GM18870 (cell line): ENCODE results near the gene TYROBP.
"Not testable (repeated sequence)": the region's sequence is repeated elsewhere in the genome, so short reads cannot be mapped to it uniquely, and the experiment has no call there.

Experiments used
- ATAC-seq: cut with Tn5 transposase; IDR thresholded peaks from one replicate; pipeline ENCODE4 v1.9.1; 2021; ENCODE audit warnings: moderate library complexity; ENCODE audit not compliant: unreplicated experiment

Gene TYROBP

DNA sequence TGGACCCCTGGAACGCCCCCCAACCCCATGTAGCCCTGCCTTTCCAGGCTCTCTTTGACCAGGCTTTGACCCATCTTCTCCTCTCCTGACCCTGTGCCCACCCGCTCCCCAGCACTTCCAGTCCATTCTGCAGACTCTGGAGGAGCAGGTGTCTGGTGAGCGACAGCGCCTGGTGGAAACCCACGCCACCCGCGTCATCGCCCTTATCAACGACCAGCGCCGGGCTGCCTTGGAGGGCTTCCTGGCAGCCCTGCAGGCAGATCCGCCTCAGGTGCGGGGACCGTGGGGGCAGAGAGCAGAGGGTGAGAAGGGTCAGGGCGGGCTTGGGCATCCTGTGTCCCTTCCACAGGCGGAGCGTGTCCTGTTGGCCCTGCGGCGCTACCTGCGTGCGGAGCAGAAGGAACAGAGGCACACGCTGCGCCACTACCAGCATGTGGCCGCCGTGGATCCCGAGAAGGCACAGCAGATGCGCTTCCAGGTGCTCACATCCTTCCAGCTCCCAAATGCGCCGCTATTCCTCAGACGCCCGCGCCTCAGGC lies 33.6 kb downstream of the TYROBP start:
- ATAC-seq = no peak

DNA sequence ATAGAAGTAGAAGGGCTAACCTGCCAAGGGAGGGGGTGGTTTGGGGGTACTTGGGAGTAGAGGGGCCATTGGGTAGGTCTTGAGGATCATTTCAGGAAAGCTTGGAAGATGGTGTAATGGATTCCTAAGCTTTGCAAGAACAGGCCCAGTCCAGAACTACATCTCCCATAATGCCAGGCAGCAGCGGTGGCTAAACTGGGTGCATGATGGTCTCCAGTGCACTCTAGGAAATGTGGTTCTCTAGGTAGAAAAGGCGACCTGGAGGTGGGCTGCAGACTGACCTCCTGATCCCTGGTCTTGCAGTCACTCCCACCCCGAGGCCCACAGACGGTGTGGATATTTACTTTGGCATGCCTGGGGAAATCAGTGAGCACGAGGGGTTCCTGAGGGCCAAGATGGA lies 35.9 kb downstream of the TYROBP start:
- no peak for ATAC-seq

DNA sequence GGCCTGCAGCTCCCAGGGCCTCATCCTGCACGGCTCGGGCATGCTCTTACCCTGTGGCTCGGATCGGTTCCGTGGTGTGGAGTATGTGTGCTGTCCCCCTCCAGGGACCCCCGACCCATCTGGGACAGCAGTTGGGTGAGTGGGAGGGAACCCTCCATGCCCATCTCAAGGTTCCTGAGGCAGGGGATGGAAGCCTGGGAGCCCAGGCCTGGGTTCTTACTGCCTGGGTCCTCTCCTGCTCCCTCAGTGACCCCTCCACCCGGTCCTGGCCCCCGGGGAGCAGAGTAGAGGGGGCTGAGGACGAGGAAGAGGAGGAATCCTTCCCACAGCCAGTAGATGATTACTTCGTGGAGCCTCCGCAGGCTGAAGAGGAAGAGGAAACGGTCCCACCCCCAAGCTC lies 36.5 kb downstream of the TYROBP start:
- ATAC-seq = no peak

DNA sequence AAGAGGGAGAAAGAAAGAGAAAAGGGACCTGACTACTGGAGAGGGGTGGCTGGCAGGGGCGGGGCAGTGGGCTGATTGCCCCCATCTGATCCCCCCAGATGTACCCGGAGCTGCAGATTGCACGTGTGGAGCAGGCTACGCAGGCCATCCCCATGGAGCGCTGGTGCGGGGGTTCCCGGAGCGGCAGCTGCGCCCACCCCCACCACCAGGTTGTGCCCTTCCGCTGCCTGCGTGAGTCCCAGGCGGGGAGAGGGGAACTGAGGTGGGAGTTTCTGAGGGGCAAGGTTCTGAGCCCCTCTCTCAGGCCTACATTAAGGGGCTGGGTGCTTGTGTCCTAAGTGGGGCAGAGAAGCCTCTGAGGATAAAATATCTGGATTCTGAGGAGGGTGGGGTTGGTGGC lies 37.3 kb downstream of the TYROBP start:
- ATAC-seq = no peak

DNA sequence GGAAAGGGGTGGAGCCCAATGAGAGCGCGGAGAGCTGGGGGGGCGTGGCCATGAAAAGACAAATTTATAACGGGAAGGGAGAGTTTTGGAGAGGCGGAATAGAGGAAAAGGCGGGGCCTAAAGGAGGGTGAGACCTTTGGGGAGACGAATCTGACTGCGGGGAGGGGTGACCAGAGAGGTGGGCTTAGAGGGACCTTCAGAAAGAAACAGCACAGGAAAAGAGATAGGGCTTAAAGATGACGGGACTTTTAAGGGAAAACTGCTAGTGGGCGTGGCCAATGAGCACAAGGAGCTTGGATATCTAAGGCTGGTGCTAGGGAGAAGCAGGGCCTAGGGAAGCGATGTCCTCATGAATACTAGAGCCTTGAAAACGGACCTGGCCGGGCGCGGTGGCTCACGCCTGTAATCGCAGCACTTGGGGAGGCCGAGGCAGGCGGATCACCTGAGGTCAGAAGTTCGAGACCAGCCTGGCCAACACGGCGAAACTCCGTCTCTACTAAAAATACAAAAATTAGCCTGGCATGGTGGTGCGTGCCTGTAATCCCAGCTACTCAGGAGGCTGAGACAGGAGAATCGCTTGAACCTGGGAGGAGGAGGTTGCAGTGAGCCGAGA lies 37.9 kb downstream of the TYROBP start:
- not testable (repeated sequence) for ATAC-seq

DNA sequence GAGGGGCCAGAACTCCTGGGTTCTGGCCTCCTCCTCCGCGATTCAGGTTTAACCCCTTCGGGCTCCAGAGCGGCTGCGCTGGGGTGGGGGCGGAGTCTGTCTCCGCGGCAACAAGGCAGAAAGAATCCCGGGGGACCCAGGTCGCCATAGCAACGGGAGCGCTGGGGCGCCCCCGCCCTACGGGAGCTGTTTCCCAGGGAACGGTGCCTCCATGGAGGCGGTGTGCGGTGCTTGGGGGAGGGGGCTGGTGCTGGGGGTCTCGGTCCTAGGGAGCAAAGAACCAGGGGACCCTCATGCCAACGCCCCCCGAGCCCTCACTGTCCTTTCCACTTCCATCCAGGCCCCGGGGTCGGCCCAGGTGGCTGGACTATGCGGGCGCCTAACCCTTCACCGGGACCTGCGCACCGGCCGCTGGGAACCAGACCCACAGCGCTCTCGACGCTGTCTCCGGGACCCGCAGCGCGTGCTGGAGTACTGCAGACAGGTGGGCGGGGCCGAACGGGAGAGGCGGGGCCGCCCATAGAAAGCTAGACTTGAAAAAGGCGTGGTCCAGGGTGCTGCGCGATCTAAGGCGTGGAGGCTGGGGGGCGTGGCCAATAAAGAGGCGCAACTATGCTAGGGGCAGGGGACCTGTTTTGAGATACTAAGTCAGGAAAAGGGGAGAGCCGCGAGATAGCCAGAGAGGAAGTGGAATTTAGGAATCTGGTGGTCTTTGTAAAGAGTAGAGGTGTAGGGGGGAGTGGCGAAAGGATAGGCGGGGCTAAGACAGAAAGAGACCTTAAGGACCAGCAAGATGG lies 38.6 kb downstream of the TYROBP start:
- ATAC-seq = no peak

DNA sequence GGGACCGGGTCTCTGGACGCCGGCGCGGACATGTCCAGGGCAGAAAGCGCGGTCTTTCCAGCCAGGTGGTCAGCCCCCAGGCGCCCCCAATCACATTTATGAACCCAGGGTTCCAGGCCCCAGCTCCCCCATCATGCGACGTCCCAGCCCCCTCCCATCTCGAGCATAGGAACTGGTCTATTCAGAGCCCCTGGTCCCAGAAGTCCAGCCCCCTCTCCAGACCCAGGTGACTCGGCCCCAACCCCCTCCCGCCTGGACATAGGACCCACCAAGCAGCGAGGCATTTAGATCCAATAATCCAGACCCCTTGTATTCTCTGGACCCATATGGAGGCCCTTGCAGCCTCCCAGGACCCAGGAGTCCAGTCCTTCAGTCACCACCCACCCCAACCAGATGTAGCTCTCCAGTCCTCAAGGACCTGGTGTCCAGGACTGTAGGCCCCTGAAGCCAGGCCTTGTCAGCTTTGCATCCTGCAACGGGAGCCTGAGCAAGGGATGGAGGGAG lies 39.2 kb downstream of the TYROBP start:
- ATAC-seq = no peak

DNA sequence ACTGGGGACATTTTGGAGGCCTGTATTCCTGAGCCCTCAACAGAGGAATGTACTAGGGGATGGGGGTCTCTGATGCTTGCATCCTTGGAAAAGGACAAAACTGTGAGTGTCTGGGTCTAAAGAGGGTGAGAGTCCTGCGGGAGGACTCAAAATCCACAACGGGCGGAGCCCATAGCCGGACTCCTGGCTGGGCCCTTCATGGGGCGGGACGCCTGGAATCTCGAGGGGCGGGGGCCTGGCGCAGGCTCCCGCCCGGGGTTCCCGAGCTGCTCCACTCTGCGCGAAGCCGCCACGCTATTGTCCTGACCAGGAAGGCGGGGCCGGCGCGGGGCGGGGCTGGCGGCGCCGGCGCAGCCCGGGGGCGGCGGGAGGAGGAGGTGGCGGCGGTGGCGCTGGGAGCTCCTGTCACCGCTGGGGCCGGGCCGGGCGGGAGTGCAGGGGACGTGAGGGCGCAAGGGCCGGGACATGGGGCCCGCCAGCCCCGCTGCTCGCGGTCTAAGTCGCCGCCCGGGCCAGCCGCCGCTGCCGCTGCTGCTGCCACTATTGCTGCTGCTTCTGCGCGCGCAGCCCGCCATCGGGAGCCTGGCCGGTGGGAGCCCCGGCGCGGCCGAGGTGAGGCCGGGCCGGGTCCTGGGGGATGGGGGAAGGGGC lies 39.8 kb downstream of the TYROBP start, which contains the start of gene APLP1:
APLP1 (plus strand) TSS at position 403 of the 651 bp plus-strand sequence; CDS start at position 466, 63 bp downstream.
- ATAC-seq = no peak

DNA sequence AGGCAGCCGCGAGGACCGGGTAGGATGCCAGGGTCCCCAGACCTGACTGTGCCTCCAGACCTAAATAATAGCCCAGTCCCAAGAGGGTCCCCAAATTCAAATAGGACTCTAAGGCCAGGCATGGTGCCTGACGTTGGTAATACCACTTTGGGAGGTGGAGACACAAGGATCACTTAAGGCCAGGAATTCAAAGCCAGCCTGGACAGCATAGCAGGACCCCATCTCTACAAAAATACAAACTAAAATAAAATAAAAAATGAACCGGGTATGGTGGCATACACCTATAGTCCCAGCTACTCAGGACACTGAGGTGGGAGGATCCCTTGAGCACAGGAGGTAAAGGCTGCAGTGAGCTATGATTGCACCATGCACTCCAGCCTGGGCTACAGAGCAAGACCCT lies 45.1 kb downstream of the TYROBP start:
- no peak for ATAC-seq

DNA sequence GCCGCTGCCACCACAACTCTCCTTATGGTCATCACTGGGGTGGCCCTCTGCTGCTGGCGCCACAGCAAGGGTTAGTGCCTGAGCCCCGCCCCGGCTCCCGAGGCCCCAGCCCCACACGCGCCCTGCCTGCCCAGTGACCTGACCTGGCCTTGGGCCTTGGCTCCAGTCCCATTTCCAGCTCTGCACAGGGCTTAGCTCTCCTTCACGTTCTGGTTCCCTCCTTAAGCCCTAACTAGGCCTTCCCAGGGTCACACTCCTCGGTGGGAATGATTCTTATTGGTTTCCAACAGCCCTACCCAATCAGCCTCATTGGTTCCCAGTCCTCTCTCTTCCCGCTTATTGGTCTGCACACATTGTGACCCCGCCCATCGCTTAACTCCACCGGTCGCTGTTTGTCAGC lies 45.6 kb downstream of the TYROBP start:
- ATAC-seq = no peak

DNA sequence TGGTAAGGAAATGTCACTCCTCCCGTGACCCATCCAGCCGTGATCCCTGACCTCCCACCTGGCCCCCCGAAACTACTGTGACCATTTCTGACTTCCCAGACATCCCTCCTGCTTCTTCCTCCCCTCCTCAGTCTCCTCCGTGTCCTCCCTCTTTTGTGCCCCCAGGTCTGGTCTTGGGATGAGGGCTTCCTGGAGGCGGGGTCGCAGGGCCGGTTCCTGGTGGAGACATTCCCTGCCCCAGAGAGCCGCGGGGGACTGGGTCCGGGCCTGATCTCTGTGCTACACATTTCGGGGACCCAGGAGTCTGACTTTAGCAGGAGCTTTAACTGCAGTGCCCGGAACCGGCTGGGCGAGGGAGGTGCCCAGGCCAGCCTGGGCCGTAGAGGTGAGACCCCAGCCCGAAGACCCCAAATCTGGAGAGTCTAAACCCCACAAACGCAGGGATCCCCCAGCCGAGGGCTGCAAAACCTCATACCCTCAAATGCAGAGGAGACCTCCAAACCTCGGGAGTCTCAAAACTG lies 46.4 kb downstream of the TYROBP start:
- no peak for ATAC-seq

DNA sequence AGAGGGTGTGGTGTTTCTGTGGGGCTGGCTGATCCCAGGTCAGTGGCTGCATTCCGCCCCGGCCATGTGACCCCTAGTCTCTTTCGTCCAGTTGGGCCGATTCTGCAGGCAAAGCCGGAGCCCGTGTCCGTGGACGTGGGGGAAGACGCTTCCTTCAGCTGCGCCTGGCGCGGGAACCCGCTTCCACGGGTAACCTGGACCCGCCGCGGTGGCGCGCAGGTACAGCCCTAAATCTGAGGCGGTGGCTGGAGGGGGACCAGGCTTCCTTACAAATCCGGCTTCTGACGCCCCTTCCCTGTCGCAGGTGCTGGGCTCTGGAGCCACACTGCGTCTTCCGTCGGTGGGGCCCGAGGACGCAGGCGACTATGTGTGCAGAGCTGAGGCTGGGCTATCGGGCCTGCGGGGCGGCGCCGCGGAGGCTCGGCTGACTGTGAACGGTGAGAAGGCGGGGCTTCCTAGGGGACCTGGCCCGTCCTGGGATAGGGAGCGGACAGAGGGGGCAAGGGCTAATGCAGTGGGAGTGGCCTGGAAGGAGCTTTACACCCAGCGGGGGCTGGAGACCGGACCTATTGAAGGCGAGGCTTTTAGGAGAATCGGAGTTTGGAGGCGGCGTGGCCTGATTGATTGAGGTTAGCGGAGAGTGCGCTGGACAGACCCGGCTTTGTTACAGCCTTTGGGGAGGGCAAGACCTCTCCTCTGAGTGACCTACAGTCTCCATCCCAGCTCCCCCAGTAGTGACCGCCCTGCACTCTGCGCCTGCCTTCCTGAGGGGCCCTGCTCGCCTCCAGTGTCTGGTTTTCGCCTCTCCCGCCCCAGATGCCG lies 47.1 kb downstream of the TYROBP start:
- ATAC-seq = no peak

DNA sequence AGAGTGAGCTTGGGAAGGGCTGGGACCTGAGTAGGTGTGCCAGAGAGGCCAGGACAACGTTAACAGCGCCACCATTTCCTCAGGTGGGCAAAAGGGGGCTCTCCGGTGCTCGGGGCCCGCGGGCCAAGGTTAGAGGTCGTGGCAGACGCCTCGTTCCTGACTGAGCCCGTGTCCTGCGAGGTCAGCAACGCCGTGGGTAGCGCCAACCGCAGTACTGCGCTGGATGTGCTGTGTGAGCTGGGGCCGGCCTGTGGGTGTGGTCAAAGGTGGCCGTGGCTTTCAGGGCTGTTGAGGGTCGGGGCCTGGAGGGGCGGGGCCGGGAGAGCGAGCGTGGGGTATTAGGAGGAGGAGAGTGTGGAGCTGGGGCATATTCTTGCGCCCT lies 47.7 kb downstream of the TYROBP start:
- no peak for ATAC-seq

DNA sequence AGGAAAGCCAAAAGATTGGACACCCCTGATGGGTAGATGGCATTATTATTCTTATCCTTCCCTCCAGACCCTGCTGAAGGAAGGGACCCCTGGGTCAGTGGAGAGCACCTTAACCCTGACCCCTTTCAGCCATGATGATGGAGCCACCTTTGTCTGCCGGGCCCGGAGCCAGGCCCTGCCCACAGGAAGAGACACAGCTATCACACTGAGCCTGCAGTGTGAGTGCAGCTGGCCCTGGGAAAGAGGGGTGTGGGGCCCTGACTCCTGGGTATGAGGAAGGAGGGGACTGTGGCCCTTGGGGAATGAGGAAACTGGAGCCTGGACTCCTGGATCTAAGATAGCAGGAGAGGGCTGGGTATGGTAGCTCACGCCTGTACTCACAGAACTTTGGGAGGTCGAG lies 48.7 kb downstream of the TYROBP start:
- no peak for ATAC-seq

DNA sequence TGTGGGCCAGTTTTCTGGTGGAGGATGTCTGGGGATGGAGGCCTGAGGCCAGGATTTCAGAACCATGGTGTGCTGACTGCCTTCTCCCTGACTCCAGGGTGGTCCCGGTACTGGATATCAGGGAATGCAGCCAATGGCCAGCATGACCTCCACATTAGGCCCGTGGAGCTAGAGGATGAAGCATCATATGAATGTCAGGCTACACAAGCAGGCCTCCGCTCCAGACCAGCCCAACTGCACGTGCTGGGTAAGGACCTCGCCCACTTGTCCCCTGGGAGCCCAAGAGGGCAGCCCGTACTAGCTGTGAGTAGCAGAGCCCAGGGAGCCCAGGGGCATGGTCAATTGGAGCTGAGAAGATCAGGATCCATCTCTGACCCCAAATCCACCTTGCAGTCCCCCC lies 49.8 kb downstream of the TYROBP start:
- no peak for ATAC-seq

DNA sequence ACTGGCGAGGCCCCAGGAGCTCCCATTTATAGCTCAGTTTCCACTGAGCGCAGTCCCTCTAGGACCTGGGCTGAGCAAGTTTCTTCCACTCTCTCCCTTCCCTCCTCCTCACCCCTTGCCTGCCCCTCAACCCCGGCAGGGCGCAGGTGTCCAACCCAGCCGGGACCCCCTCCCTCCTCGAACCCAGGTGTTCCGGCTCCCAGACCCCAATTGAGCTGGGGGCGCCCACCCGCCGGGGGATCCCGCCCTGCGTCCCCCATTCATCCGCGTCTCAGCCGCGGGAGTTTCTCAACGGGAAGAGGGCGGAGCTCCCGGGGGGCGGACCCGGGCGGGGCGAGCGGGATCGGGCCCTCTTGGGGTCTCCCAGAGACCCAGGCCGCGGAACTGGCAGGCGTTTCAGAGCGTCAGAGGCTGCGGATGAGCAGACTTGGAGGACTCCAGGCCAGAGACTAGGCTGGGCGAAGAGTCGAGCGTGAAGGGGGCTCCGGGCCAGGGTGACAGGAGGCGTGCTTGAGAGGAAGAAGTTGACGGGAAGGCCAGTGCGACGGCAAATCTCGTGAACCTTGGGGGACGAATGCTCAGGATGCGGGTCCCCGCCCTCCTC lies 51.4 kb downstream of the TYROBP start, which contains the start of gene KIRREL2:
KIRREL2 (plus strand) TSS at position 366 of the 604 bp plus-strand sequence; CDS start at position 575, 209 bp downstream.
- no peak for ATAC-seq
